ENCODE results near the gene GPR32.

GRCh38 chr19:50796128-50796633 lies 25.9 kb downstream of the GPR32 start:
- no peak for TF ChIP-seq CTCF (IDR thresholded peaks at IDR 0.05; ENCODE audit: insufficient read depth, low read length, poor library complexity, severe bottlenecking)
- TF ChIP-seq EZH2phosphoT487 (conservative IDR thresholded peaks at IDR 0.05; ENCODE audit: low read length), result no peak
